SK-N-MC (cell line): ENCODE measurements around the gene GSS.

Experiments used
- EZH2 ChIP-seq: fragments of 200-600 bp; sonication (generic); IDR thresholded peaks from one replicate; pipeline ENCODE4 v1.6.1; 2017; ENCODE audit warnings: antibody characterized with exemption
- FOXP2 ChIP-seq: optimal IDR thresholded peaks from 2 replicates; pipeline ENCODE3; 2011; ENCODE audit warnings: mild to moderate bottlenecking, moderate library complexity; ENCODE audit not compliant: insufficient read depth; ENCODE audit errors: extremely low read length, control extremely low read depth
- POLR2AphosphoS5 ChIP-seq: IDR thresholded peaks from 2 replicates; pipeline ENCODE4 v1.6.1; 2012; ENCODE audit warnings: mild to moderate bottlenecking, low read depth, low read length, borderline replicate concordance

DNA sequence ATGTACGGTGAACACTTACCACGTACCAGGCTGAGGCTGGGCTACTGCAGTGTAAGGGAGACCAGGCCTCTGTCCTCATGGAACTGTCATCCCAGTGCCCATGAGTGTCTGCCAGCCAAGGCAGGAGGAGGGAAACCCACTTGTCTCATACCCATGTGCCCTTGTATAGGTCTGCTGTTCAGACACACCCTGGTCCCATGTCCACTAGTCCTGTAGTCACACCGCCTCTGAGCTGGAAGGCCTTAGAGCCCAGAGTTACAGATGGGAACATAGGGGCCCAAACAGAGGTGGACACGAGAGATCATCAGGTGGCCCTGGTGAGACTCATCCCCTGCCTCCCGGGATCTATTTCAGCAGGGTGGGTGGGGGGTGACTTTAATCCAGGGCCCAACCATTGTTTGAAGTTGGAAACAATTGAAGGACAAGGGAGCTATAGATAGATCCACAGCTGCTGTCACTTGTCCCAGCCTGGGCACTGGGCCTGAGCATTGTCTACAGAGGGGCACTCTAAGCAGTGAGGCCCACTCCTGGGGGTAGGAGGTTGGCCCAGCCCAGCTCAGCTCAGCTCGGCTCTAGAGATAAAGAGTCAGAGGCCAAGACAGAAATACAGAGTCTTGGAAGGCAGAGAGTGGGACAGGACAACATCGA, 14.7 kb upstream of the GSS start:
- TF ChIP-seq POLR2AphosphoS5, result no peak
- no peak for TF ChIP-seq EZH2
- TF ChIP-seq FOXP2, result no peak
